IPS DF 4.7 (cell line): Measurements from ENCODE around the gene MAP2K1.
A peak's percentile ranks its signal among the peaks of the same experiment; 100 is the strongest.

Source experiments
- DNase-seq: peaks from one replicate; pipeline ENCODE4 v3.0.0-alpha.2; 2013; ENCODE audit warnings: low spot score; ENCODE audit errors: extremely low read depth

Gene MAP2K1

GRCh38 chr15:66503780-66504562 is 117.3 kb downstream of the MAP2K1 start:
- DNase-seq: no peak

- DNase-seq: peak; percentile 58
Observed at GRCh38 chr15:66504563-66505429, 118.1 kb downstream of the MAP2K1 start, which contains the start of the genes RPL4 and ZWILCH. Gene RPL4 (minus strand): TSS chr15:66504855. CDS start chr15:66504790, 65 bp downstream. Gene ZWILCH (plus strand): TSS chr15:66505326. CDS start chr15:66505339, 13 bp downstream.

DNA sequence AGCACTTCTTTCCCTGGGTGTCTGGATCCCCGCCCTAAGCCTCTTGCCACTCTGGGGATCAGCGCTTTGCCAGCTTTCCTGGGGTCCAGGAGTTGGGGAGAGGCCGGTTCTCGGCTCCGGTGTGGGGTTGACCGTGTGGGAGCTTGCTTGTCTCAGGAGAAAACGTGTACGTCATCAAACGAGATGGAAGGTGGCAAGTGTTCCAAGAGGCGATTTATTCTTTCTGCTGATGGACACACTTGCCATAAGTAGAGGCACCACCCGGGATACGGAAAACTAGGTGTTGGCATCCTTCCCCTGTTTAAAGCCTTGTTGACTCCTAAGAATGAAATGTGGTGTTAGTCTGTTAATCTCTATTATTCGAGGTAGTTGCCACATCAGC is 118.7 kb downstream of the MAP2K1 start:
- DNase-seq: no peak

GRCh38 chr15:66505818-66506217 is 119.1 kb downstream of the MAP2K1 start:
- no peak for DNase-seq

GRCh38 chr15:66508293-66508883 is 121.7 kb downstream of the MAP2K1 start:
- no peak for DNase-seq

DNA sequence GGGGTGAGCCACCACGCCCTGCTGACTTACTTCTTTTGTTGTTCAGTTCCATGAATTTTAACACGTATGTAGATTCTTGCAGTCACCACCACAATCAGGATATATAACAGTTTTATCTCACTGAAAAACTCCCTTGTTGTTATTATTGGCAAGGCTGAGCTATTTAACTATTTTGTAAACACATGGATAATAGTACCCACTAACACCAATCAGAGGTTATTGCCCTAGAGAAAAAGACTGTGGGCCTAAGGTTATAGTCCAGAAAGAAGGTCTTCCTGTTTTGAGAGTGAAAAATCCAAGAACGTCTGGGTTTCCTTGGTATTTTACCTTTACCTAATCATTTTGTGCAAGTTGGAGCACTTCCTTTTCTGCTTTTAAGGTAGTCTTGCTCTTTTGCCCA is 127.9 kb downstream of the MAP2K1 start:
- no peak for DNase-seq

GRCh38 chr15:66515901-66516322 is 129.2 kb downstream of the MAP2K1 start:
- DNase-seq: peak; percentile 44

DNA sequence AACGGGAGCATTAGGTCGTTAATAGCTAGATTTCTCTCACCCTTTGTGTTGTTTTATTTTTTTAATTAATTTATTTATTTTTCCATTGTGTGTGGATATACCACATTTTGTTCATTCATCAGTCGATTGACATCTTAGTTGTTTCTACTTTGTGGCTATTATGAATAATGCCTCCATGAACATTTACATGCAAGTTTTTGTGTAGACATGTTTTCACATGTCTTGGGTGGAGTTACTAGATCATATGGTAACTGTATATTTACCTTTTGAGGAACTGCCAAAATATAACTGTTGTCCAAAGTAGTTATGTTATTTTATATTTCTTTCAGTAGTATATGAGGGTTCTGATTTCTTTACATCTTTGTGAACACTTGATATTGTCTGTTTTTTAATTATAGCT is 137.2 kb downstream of the MAP2K1 start:
- no peak for DNase-seq

DNA sequence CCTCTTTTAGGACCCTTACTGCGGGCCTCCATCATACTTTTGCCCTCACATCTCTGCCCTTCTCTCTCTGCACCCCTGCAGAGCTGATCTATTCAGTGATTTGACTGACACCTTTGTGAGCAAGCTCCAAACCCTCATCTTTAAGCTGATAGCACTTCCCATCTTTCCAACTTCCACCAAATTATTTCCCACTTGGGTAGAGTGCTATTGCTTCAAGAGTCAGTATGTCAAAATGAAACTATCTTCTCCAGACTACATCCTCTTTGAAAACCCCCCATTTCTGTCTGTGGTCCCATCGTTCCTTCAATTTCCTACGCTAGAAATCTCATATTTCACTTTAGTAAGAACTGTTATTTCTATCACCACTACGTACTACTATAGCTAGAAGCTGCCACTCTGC is 138.1 kb downstream of the MAP2K1 start:
- no peak for DNase-seq

GRCh38 chr15:66535056-66535455 is 148.3 kb downstream of the MAP2K1 start:
- no peak for DNase-seq
